ENCODE measurements around the gene USP3.
A peak's percentile ranks its signal among the peaks of the same experiment; 100 is the strongest.

USP3 gene, protein sequence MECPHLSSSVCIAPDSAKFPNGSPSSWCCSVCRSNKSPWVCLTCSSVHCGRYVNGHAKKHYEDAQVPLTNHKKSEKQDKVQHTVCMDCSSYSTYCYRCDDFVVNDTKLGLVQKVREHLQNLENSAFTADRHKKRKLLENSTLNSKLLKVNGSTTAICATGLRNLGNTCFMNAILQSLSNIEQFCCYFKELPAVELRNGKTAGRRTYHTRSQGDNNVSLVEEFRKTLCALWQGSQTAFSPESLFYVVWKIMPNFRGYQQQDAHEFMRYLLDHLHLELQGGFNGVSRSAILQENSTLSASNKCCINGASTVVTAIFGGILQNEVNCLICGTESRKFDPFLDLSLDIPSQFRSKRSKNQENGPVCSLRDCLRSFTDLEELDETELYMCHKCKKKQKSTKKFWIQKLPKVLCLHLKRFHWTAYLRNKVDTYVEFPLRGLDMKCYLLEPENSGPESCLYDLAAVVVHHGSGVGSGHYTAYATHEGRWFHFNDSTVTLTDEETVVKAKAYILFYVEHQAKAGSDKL

GRCh38 chr15:63504247-63504978 is at the start of gene USP3:
Gene USP3, plus strand, starts transcription at chr15:63504593. Its CDS starts 147 bp downstream, at chr15:63504740.
- DNase-seq = peak; percentile 95

DNA sequence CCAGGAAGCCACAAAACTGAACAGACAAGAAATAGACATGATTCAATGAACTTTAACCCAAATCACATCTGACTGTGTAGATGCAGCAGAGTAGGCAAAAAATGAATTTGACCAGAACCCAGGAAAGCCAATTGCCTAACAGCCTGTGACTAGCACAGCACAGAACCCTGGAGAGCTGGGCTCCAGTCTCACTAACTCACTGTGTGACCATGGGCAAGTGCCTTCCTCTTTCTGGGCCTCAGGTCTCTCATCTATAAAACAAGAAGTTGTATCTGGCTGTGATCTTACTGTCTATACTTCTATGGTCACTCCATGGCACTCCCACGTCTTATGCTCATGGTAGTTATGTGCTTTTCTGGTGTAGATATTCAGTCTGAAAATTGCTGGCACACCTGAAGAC is 48.1 kb upstream of the USP3 start:
- DNase-seq = peak; percentile 35

- no peak for DNase-seq
Observed at GRCh38 chr15:63457379-63457778, 47.0 kb upstream of the USP3 start.

- no peak for DNase-seq
Observed at GRCh38 chr15:63458026-63458425, 46.4 kb upstream of the USP3 start.

GRCh38 chr15:63458794-63459395 is 45.5 kb upstream of the USP3 start:
- no peak for DNase-seq

- no peak for DNase-seq
Observed at GRCh38 chr15:63460210-63461155, 43.9 kb upstream of the USP3 start.

DNA sequence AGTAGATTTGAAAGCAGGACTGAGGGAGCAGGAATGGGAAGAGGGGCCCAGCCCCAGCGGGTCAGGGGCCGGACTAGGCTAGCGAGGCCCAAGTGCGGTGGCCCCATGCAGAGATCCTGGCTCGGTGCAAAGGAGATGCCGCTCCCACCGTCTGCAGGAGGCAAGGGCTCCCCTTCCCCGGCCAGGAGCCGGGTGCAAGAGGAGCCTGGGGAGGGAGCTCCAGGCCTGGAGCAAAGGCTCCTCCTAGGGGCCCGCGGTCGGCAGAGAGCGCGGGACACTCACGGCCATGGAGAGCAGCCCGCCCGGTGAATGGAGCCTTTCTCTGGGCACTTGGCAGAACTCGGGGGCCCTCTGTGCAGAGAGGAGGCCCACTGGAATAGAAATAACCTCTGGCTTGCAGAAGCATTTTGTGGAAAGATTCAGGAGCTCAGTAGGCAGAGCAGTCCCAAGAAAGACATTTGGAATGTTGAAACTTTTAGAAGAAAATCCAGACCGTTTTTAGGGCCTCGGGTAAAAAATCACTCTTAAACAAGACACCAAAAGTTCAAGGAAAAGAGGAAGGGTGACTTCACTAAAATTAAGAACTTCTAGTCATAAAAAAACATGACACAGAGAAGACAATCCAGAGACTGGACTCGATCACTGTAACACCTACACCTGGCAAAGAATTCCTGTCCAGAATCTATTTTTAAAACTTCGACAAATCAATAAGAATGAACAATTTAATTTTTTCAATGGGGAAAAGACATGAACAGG is 43.0 kb upstream of the USP3 start:
- DNase-seq = no peak

- DNase-seq = no peak
Observed at GRCh38 chr15:63462088-63462487, 42.3 kb upstream of the USP3 start.

DNA sequence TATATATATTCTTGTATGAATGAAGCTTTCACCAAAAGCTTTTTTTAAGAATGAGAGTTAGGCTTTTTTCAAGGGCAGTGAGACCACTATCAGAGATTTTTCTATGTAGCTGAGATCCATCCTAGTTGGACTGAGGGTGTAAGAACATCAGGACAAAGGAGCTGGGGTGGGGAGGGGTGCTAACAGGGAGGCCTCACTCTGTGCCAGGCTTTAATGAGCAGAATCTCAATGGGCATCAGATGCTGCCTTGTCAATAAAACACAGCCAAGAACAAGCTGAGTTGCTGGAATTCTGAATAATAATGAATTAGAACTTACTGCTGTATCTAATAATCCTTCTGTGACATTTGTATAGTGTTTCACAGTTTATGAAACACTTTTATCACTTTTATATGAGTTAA is 41.4 kb upstream of the USP3 start:
- no peak for DNase-seq

DNA sequence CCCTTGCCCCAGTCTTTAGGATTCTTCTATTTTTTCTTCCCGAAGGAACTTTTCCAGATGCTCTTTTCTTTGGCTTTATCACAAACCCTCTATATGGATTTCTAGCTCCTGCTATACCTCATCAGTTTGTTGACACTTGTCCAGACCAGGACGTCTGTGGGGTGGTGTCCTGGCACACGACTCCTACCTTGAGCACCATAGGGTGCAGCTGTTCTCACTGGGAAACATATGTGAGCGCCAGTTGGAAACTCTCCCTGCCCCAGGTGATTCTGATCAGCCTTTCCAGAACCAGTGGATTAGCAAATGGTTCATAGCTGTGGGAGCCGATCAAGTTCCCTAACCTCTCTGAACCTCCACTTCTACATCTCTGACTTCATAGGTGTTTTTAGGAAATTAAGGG is 40.6 kb upstream of the USP3 start:
- DNase-seq = no peak

GRCh38 chr15:63465104-63465503 is 39.3 kb upstream of the USP3 start:
- DNase-seq = no peak

GRCh38 chr15:63466378-63467192 is 37.8 kb upstream of the USP3 start:
- peak; percentile 61 for DNase-seq

DNA sequence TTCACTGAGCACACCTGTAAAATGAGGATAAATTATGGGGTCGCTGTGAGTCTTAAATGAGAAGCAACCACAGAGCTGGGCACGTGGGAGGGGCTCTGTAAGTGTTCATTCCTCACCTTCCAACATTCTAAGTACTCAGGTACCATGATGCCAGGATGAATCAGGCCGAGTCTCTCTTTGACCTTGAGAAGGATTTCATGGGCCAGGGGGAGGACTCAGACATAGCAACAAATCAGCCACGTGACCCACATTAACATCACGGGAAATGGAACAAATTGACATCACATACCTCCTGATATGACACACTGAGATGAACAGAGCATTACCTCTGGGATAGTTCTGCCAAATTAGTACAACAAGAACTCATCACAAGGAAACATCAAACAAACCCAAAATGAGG is 35.2 kb upstream of the USP3 start:
- DNase-seq = no peak

GRCh38 chr15:63469984-63470383 is 34.4 kb upstream of the USP3 start:
- DNase-seq = no peak

DNA sequence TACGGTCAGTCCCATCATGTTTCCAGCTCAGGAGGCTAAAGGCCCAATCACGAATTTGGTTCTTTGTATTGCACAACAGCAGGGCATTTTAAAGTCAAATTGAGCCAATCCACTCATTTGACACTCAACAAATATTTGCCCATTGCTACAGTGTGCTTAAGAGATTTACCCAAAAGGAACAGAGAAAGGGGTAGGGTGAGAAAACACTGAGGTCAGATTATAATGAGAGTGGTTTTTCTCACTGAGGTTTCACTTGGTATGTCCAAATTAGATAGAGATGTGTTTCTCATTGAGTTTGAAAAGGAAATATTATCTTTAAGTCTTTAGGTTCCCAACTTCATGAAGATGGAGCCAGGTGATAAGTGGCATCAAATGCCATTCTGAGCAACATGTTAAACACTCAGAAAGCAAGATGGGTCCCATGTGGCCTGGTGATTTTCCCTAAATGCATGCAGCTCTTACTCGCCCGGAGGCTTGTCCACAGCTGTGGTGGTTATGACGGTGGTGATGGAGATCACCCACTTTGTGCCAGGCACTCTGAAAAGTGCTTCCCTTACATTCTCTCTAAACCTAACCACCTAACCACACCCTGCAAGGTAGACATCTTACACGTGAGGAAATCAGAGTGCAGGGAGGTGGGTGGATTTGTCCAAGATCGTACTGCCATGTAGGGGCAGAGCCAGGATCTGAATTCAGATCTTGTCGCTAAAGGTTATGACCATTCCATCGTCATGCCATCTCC is 31.2 kb upstream of the USP3 start:
- no peak for DNase-seq

- DNase-seq = no peak
Observed at GRCh38 chr15:63473749-63473998, 30.7 kb upstream of the USP3 start.

- peak; percentile 76 for DNase-seq
Observed at GRCh38 chr15:63473999-63474809, 30.2 kb upstream of the USP3 start.

DNA sequence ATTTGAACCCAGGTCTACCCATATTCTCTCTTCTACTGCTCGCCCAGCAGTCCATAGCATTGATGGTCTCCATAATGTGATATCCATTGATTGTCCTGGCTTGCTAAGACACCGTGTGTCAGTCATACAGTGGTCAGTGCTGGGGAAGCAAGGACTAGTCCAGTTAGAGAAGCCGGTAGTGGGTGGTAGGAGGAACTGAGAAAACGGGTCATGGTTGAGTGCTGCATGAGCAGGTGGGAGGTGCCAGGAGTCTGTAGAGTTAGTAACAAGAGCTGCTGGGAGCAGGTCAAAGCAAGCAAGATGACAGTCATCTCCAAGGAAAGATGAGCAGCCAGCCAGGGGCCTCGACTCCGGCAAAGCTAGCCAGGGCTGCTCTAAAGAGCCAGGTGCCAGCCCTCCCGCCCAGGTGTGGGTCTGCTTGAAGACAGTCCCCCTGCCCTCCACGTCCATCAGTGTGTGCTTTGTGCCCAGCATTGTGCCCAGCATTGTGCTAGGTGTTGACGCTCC is 29.5 kb upstream of the USP3 start:
- DNase-seq = peak; percentile 81

DNA sequence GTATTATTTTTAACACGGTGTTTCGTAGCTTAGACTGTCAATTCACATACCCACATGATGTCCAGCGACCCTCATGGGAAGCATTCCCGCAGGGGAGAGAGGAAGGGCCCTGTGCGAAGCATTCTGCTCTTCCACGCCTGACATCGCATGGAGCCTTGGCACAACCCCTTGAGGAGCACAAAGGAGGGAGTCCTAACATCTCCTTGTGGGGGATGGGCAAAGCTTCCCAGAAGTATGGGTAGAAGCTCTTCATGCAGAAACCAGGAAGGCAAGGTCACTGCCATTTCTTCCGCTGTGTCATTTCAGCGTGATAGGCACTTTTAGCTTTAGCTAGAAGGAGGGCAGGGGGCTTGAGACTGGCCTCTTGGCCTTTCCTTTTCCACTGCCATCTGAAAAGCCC is 28.7 kb upstream of the USP3 start:
- no peak for DNase-seq
